GM19238 (cell line): ENCODE results near the gene RLN3.

Experiments used
- DNase-seq: peaks from one replicate; pipeline ENCODE4 v3.0.0; 2011; ENCODE audit warnings: low spot score; ENCODE audit not compliant: insufficient read length

The RLN3 gene

GRCh38 chr19:14054099-14054498 lies 26.2 kb downstream of the RLN3 start:
- no peak for DNase-seq

- DNase-seq, result no peak
Observed at GRCh38 chr19:14054721-14055120, 26.8 kb downstream of the RLN3 start.

- DNase-seq, result no peak
Observed at GRCh38 chr19:14055396-14055795, 27.4 kb downstream of the RLN3 start.

DNA sequence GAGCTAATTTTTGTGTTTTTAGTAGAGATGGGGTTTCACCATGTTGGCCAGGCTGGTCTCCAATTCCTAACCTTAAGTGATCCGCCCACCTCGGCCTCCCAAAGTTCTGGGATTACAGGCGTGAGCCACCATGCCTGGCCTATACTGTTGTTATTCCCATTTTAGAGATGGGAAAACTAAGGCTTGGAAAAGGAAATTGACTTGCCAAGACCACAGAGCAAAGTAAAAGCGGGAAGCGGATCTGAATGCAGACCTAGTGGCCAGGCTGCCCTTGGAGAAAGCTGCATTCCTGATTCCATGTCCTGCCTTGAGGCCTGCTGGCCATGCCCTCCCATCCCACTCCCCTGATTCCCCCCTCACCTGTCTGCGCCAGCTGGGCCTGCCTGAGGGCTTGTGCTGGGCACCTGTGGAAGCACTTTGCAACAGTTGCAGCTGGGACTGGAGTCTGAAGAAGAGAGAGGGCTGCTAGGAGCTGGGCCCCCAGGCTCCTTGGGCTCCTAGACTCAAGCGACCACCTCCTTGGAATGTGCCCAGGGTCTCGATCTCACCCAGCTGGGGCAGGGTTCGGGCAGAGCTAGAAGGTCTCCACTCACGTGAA lies 28.2 kb downstream of the RLN3 start:
- no peak for DNase-seq

DNA sequence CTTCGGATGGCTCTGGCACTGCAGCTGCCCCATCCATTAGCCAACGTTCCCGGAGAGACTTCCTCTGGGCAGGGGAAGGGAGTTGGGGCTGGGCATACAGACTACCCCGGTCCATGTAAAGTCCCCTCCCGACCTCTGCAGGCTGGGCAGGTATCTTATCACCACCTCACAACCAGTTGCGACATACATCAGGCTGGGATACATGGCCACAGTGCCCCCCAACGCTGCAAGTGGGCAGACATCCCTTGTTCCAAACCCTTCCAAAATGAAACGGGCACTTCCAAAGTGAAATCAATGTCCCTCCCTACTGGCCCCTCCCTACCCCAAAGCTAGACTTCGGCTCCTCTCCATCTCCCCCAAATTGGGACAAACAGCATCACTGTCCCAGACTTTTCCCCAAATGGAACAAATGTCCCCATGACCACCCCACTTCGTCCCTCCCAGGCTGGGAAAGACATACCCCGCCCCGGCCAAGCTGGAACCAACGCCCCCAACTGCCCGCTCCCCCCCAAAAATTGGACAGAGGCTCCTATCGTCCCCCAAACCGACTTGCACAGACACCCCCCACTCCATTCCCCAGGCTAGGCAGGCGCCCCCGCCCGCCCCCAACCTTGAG lies 28.9 kb downstream of the RLN3 start:
- no peak for DNase-seq

GRCh38 chr19:14058182-14059092 lies 30.5 kb downstream of the RLN3 start:
- no peak for DNase-seq

- DNase-seq, result no peak
Observed at GRCh38 chr19:14059093-14059480, 31.1 kb downstream of the RLN3 start.

GRCh38 chr19:14059652-14060155 lies 31.8 kb downstream of the RLN3 start:
- no peak for DNase-seq

DNA sequence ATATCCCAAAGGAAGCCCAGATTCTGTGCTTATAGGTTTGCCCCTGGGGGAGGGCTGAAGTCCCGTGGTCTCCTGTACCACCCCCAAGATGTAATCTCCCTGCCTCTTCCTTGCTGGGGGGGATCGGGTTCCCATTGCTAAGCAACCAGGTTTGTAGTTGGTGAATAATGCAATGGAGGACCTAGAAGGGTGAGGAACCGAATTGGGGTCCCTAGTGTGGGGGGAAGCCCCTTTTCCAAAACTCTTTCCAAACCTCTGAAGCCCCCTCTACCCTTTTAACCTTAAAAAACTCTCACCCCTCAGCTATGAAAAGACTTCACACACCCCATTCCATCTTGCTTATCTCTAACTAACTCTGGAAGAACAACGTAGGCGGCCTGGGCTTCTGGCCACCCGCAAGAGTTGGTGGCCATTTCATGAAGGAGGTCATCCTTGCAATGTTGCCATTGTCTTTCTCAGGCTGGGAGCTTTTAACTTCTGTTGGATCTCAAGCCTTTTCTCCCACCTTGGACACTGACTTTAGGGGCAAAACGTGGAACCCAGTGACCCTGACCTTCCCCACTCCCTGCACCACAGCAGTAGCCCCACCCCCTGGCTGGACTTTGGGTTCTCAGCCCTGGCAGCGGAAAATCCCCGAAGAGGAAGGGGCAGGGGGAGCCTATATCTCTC lies 33.3 kb downstream of the RLN3 start:
- DNase-seq, result no peak

DNA sequence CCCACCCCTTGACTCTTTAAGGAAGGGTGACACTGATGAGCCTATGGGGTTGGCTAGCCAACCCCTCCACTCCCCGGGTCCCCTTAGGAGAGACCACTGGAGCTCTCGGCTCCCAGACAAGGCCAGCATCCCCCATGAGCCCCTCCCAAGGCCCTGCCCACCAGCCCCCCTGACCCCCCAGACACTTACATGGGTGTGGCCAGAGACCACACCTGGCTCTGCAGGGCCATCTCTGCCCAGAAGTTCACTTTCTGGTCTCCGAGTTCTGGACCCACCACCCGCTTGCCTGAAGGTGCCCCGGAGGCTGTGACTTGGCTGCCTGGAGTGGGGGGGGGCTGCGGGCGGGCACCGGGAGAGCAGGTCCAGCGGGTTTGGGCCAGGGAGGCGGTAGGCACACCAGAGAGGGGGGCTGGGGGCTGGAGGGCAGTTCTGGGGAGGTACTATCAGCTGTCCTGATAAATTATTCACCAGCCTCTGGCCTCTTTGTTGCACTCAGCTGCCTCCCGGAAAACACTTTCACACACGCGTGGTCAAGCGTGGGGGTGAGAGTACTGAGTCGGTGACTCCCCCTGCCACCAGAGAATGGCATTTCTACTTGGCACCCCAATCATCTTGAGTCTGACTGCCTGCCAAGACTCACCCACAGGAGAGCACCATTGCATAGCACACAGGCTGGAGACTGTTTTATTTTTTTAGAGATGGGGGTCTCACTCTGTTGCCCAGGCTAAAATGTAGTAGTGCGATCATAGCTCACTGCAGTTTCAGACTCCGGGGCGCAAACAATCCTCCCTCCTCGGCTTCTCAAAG lies 34.0 kb downstream of the RLN3 start, which contains the start of gene PALM3:
Gene PALM3, minus strand, starts transcription at position 326 of the 807 bp plus-strand sequence. Its CDS starts 96 bp downstream, at position 230.
- DNase-seq, result no peak

- DNase-seq, result no peak
Observed at GRCh38 chr19:14062558-14062855, 34.6 kb downstream of the RLN3 start.

DNA sequence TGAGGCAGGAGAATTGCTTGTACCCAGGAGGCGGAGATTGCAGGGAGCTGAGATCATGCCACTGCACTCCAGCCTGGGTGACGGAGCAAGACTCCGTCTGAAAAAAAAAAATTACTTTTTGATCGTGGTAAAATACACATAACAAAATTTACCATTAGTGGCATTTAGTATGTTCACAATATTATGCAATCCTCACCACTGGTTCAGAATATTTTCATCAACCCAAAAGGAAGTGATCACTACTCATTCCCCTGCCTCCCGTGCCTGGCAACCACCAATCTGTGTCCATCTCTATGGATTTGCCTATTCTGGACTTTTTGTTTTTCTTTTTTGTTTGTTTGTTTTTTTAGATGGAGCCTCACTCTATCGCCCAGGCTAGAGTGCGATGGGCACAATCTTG lies 35.2 kb downstream of the RLN3 start:
- no peak for DNase-seq

DNA sequence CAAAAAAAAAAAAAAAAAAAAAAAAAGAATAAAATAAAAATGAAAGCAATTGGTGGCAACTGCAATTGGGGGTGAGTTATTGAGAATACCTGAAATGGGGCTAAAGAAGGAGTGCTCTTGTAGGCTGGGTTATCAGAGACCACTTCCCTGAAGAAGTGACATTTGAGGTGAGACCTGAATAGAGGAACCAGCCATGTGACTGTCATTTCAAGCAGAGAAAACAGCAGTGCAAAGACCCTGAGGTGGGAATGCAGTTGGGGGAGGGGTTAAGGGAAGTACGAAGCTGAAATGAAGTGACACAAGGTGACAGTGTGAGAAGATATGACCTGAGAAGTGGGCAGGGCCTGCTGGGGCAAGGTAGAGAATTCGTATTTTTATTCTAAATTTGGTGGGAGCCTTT lies 38.2 kb downstream of the RLN3 start:
- DNase-seq, result no peak

- no peak for DNase-seq
Observed at GRCh38 chr19:14070268-14071050, 42.5 kb downstream of the RLN3 start.

GRCh38 chr19:14072535-14073260 lies 44.8 kb downstream of the RLN3 start, which contains the start of gene MISP3:
Gene MISP3 (plus strand): TSS chr19:14072786. CDS start chr19:14073310, 524 bp downstream.
- DNase-seq, result no peak

DNA sequence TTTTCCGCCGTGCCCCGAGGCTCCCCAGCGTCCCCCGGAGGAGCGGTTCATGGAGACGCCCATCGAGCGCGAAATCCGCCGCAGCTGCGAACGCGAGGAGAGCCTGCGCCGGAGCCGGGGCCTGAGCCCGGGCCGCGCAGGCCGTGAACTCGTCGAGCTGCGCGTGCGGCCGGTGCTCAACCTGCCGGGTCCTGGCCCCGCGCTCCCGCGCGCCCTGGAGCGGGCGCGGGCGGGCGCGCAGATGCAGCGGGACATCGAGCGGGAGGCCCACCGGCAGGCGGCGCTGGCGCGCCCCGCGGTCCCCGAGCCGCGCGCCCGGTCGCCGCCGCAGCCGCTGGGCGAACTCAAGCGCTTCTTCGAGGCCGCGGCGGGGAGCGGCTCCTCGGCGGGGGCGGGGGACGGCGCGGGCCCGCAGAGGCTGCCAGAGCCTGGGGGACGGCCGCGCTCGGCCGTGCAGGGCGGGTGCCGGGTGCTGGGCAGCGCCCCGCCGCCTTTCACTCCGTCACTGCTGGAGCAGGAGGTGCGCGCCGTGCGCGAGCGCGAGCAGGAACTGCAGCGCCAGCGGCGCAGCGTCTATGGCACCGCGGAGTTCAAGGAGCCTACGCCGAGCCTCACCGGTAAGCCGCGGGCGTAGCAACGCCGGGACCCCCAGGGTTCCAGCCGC lies 45.4 kb downstream of the RLN3 start:
- peak; percentile 74 for DNase-seq

DNA sequence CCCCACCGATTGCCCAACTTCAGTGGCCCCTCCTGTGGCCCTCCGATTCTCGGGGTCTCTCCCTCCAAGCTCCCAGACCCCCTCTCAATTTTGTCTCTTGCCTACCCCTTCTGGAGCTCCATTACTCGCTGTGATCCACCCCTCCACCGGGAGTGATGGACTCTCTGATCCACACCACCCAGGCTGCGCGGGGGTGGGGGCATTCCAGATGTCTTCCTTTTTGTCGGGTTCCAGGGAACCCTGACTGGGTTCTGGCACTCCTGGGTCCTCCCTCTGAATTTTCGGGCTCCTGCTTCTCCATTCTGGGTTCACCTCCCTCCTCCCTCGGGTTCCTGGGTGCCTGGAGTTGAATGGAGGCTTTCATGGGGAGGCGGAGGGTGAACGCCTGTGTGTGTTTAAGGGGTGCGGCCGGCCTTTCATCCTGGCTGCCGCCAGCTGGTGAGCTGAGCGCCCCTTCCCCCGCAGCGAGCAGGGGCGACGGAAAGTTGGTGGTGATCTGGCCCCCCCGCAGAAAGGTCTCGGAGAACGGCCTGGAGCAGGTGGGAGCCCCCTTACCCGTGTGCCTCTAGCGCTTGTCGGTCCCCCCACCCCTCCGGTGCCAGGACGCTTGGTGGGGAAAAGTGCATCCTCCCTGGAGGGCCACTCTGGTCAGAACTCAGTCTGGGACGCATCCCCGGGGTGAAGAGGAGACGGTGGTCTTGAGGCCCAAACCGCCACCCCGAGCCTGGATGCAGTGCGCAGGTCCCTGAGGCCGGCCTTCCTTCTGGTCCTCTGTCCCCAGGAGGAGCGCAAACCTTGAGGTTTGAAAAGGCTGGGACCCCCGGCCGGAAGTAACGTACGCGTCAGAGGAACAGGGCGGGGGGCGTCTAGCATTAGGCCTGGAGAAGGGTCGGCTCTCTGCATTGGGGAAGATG lies 46.2 kb downstream of the RLN3 start:
- DNase-seq, result no peak

DNA sequence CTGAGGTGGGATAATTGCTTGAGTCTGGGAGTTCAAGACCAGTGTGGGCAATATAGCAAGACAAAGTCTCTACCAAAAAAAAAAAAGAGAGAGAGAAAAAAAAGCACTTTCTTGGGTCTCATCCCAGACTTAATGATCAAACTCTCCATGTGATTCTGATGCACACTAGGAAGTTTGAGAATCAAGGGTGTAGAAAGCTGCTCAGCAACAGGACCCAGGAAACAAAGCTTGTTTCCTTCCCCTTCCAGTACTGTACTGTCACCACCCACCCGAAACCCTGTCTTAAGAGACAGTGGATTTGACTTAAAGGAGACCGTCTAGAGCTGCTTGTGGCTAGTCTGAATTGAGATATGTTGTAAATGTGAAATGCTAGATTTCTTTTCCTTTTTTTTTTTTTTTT lies 50.5 kb downstream of the RLN3 start:
- DNase-seq, result no peak
